PC-9 (cell line): ENCODE measurements around the gene KLRG1.

ENCODE experiments used
- EZH2 ChIP-seq: fragments of 200-600 bp; sonication (generic); IDR thresholded peaks from 2 replicates; pipeline ENCODE4 v1.8.0; 2017; ENCODE audit warnings: antibody characterized with exemption, low read depth
- TF ChIP-seq, protein P1 (sequence below): fragments of 200-600 bp; sonication (generic); conservative IDR thresholded peaks from 2 replicates; pipeline ENCODE4 v1.6.1; 2017; ENCODE audit warnings: mixed run types, antibody characterized with exemption, mild to moderate bottlenecking, moderate library complexity

DNA sequence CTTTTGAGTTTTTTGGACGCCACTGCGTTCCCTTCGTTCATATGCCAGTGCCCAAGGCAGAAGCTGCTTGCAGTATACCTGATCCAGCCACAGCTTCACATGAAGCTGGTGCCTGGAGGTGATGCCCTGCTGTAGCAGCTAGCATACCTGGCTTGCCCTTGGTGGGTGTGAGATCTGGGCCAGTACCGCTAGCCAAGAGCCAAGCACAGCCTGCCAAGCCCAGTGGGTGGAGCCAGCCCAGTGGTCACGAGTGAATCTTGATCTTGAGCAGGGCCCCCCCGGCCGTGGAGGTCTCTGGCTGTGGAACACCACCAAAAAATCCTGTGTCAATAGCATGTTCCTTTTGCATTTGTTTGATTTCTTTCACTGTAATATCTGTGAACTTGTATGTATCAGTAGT is 32.6 kb upstream of the KLRG1 start:
- TF ChIP-seq, protein P1, sequence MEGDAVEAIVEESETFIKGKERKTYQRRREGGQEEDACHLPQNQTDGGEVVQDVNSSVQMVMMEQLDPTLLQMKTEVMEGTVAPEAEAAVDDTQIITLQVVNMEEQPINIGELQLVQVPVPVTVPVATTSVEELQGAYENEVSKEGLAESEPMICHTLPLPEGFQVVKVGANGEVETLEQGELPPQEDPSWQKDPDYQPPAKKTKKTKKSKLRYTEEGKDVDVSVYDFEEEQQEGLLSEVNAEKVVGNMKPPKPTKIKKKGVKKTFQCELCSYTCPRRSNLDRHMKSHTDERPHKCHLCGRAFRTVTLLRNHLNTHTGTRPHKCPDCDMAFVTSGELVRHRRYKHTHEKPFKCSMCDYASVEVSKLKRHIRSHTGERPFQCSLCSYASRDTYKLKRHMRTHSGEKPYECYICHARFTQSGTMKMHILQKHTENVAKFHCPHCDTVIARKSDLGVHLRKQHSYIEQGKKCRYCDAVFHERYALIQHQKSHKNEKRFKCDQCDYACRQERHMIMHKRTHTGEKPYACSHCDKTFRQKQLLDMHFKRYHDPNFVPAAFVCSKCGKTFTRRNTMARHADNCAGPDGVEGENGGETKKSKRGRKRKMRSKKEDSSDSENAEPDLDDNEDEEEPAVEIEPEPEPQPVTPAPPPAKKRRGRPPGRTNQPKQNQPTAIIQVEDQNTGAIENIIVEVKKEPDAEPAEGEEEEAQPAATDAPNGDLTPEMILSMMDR, result no peak
- no peak for TF ChIP-seq EZH2
